GM12878 (cell line): ENCODE measurements around the gene SLC39A11. TPM values are rescaled to one million over a fixed set of nuclear protein-coding genes. Genes with fewer than 3 reads are reported as not detected.

Experiments
- ATAC-seq: fragments of 200-7000 bp; cut with Tn5 transposase; 3 replicates; pipeline ENCODE4 v1.9.1; 2020; ENCODE audit warnings: mild to moderate bottlenecking, moderate library complexity
- BruUV-seq: library from RNA; stranded (reverse); fragments of 400-500 nt; replicated peaks from 2 replicates; lab custom pipeline; 2021; lab: Mats Ljungman, UMichigan
- CTCF ChIA-PET: fragments of 300-600 bp; sonication (Branson Sonifier 250); formaldehyde crosslinking; extraction: SDS; loops from one replicate; lab custom pipeline; 2021; ENCODE audit warnings: inconsistent platforms; lab: Yijun Ruan, JAX
- POLR2A ChIA-PET: fragments of 350-600 bp; formaldehyde crosslinking; extraction: SDS; loops from one replicate; lab custom pipeline; 2021; ENCODE audit warnings: inconsistent platforms; lab: Charles Lee
- RAD21 ChIA-PET: fragments of 300-600 bp; sonication (Branson Sonifier 250); formaldehyde crosslinking; loops from one replicate; lab custom pipeline; 2023; ENCODE audit warnings: antibody characterized with exemption; ENCODE audit not compliant: unreplicated experiment; lab: Charles Lee
- SMC1A ChIA-PET: fragments of 300-600 bp; sonication (Branson Sonifier 250); formaldehyde crosslinking; loops from one replicate; lab custom pipeline; 2023; ENCODE audit not compliant: unreplicated experiment, uncharacterized antibody; lab: Charles Lee
- DNase-seq: peaks from one replicate; pipeline ENCODE4 v3.0.0-alpha.2; 2011; ENCODE audit warnings: low read depth, low spot score
- FAIRE-seq: peaks from 3 replicates; lab custom pipeline; 2011; peaks lifted over from hg19 to GRCh38; lab: Jason Lieb, UNC
- H2AFZ ChIP-seq: 2 replicates; pipeline ENCODE4 v1.6.0; 2011; ENCODE audit warnings: low read depth, low read length, control low read depth; ENCODE audit not compliant: control insufficient read depth
- H3K27ac ChIP-seq: 2 replicates; pipeline ENCODE4 v1.5.1; 2011; ENCODE audit warnings: control low read depth; ENCODE audit not compliant: control insufficient read depth, insufficient read depth
- H3K27me3 ChIP-seq, 2 experiments: replicated peaks in 1 of 2; 2 replicates each; pipeline versions ENCODE4 v1.6.0 to v1.6.1; 2011; ENCODE audit warnings: low read length in 1 of 2; ENCODE audit not compliant: control insufficient read depth in 2 of 2, insufficient read depth in 2 of 2
- H3K36me3 ChIP-seq, 2 experiments: 2 replicates each; pipeline ENCODE4 v1.5.1; 2011; ENCODE audit warnings: low read length in 1 of 2; ENCODE audit not compliant: control insufficient read depth in 2 of 2, insufficient read depth in 2 of 2
- H3K4me1 ChIP-seq: 2 replicates; pipeline ENCODE4 v1.6.1; 2011; ENCODE audit warnings: mild to moderate bottlenecking, low read length, moderate library complexity, mixed read lengths; ENCODE audit not compliant: control insufficient read depth, insufficient read depth
- H3K4me2 ChIP-seq: 2 replicates; pipeline ENCODE4 v1.6.0; 2011; ENCODE audit warnings: control low read depth; ENCODE audit not compliant: control insufficient read depth, insufficient read depth
- H3K4me3 ChIP-seq: fragments of 200-600 bp; sonication (generic); 2 replicates; pipeline ENCODE4 v1.5.1; 2016
- H3K79me2 ChIP-seq: 2 replicates; pipeline ENCODE4 v1.6.0; 2011; ENCODE audit warnings: low read length; ENCODE audit not compliant: control insufficient read depth, insufficient read depth
- H3K9ac ChIP-seq: 2 replicates; pipeline ENCODE4 v1.8.0; 2011; ENCODE audit warnings: low read length, control low read depth, mixed read lengths; ENCODE audit not compliant: control insufficient read depth, insufficient read depth
- H3K9me3 ChIP-seq: replicated peaks from 3 replicates; pipeline ENCODE4 v1.5.1; 2011; ENCODE audit warnings: mild to moderate bottlenecking, low read length; ENCODE audit not compliant: control insufficient read depth, insufficient read depth
- H4K20me1 ChIP-seq: 2 replicates; pipeline ENCODE4 v1.6.0; 2011; ENCODE audit not compliant: control insufficient read depth, insufficient read depth
- ASH2L ChIP-seq: fragments of 300-600, 200-600 bp; sonication (generic); IDR thresholded peaks from 2 replicates; pipeline ENCODE4 v1.6.1; 2017; ENCODE audit warnings: low read depth, mild to moderate bottlenecking, borderline replicate concordance
- MEF2B ChIP-seq: fragments of 450-650 bp; IDR thresholded peaks from 2 replicates; pipeline ENCODE4 v1.6.1; 2018; ENCODE audit warnings: mild to moderate bottlenecking, moderate library complexity; ENCODE audit not compliant: partially characterized antibody, poor library complexity, severe bottlenecking
- MTA2 ChIP-seq: fragments of 450-650 bp; IDR thresholded peaks from 2 replicates; pipeline ENCODE4 v1.6.1; 2016; ENCODE audit warnings: low read depth, mild to moderate bottlenecking, moderate library complexity
- NFXL1 ChIP-seq: fragments of 450-650 bp; IDR thresholded peaks from 2 replicates; pipeline ENCODE4 v1.6.1; 2017; ENCODE audit warnings: antibody characterized with exemption, mild to moderate bottlenecking, borderline replicate concordance
- NFYA ChIP-seq: IDR thresholded peaks from 2 replicates; pipeline ENCODE4 v1.6.1; 2011; ENCODE audit warnings: low read depth, mild to moderate bottlenecking, low read length, improper control_type of control experiment, borderline replicate concordance
- SP1 ChIP-seq: IDR thresholded peaks from one replicate; pipeline ENCODE4 v1.6.1; 2011; ENCODE audit warnings: low read depth, low read length
- WRNIP1 ChIP-seq: IDR thresholded peaks from 2 replicates; pipeline ENCODE4 v1.6.1; 2011; ENCODE audit warnings: low read depth, low read length, improper control_type of control experiment, borderline replicate concordance
- ZNF24 ChIP-seq: fragments of 450-650 bp; IDR thresholded peaks from 2 replicates; pipeline ENCODE4 v1.6.1; 2017; ENCODE audit warnings: antibody characterized with exemption, mild to moderate bottlenecking
- WGBS: methylation state at CpG from one replicate; pipeline ENCODE4 v1.1.6; 2016; ENCODE audit warnings: low lambda C conversion rate; ENCODE audit not compliant: insufficient replicate concordance, insufficient coverage; ENCODE audit errors: missing lambda C conversion rate; 5-methylcytosine and 5-hydroxymethylcytosine counted together
- in situ Hi-C: fragments of 300-500 bp; cut with MboI; formaldehyde crosslinking; loops from 9 replicates; pipeline ENCODE4 v1.14.3; 2018; ENCODE audit warnings: mixed read lengths
- intact Hi-C: fragments of 100-400 bp; cut with micrococcal nuclease; formaldehyde crosslinking; loops from one replicate; pipeline ENCODE4 v1.14.2; 2022; ENCODE audit not compliant: unreplicated experiment
- polyA plus RNA-seq, 11 experiments: library from polyadenylated mRNA; depleted of rRNA in 4 of 11; unstranded in 6 of 11; stranded (reverse) in 5 of 11; fragments of >200 nt; fragmentation: Nextera tagmentation in 4 of 11; fragmentation: Illumina TruSeq in 1 of 11; extraction: Ambion mirVana in 4 of 11; extraction: Trizol in 1 of 11; gene quantifications; 1 replicate in 1 of 11; 2 replicates in 10 of 11; pipeline versions ENCODE4 v1.2.1 to v1.2.3, GENCODE V29; 2011 to 2016; ENCODE audit warnings: inconsistent platforms in 2 of 11, missing spikeins in 2 of 11, low read depth in 1 of 11
- total RNA-seq, 4 experiments: library from RNA; depleted of rRNA in 3 of 4; stranded (reverse); fragments of >200 nt in 3 of 4; fragmentation: Illumina TruSeq in 1 of 4; extraction: Trizol in 1 of 4; gene quantifications; 2 replicates each; pipeline versions ENCODE4 v1.2.1 to v1.2.3, GENCODE V29; 2013 to 2021

Gene SLC39A11
- total and polyA plus RNA-seq, 10 of the 15 experiments (the other 5 are each of a cell fraction or from before 2014, with no cell fraction given) = 8.6 to 23.8 (median 14.0) TPM

GRCh38 chr17:72658675-72659074 is 433.8 kb downstream of the SLC39A11 start:
- intact Hi-C loops = no loop called here
- Histone ChIP-seq H3K27me3 (no peaks in the 10 kb centered on the region), H3K4me2 (no peak overlapping the region), H3K27ac (no peak overlapping the region), H2AFZ (no peak overlapping the region), H3K4me1 (peaks cover 4% of the 10 kb centered on the region; the same call in 1 of the 2 replicates), H3K9me3 (no peaks in the 10 kb centered on the region), H3K36me3 (no peaks in the 10 kb centered on the region), H3K79me2 (no peaks in the 10 kb centered on the region), H4K20me1 (no peaks in the 10 kb centered on the region), H3K4me3 (no peak overlapping the region), H3K9ac (no peak overlapping the region)
- ChIA-PET CTCF (interaction anchor here (0.6 to 4.8 kb wide), 6 partner anchors 57 to 1119 kb away, joined by 3 to 65 read pairs (median 4); no protein-coding TSS in a partner anchor), POLR2A (no interaction called here), RAD21 (interaction anchor here (1.7 kb wide), 1 partner anchor 98 kb away, joined by 5 read pairs; no protein-coding TSS in a partner anchor), SMC1A (interaction anchor here (1.3 to 2.5 kb wide), 3 partner anchors 28 to 100 kb away, joined by 3 to 15 read pairs (median 7); no protein-coding TSS in a partner anchor)
- no peak for TF ChIP-seq ASH2L
- TF ChIP-seq MTA2 = no peak
- no peak for TF ChIP-seq NFYA
- no peak for TF ChIP-seq WRNIP1
- TF ChIP-seq NFXL1 = no peak
- no peak for TF ChIP-seq MEF2B
- no peak for TF ChIP-seq SP1
- TF ChIP-seq ZNF24 = no peak
- in situ Hi-C loops = no loop called here
- FAIRE-seq (no peak), DNase-seq (no peak), ATAC-seq (no peak; the same call in 2 of the 3 replicates)
- BruUV-seq = no TSS peak
- 52% methylated on average over 5 of the region's 5 CpGs for WGBS
